Adrenal gland (tissue), 5 donors: ENCODE data around the gene AFAP1L1.

Experiments used
- CTCF ChIP-seq, 6 experiments: fragments of 450-650 bp in 4 of 6; fragments of 200-600 bp in 2 of 6; sonication (generic) in 1 of 6; IDR thresholded peaks; 1 replicate in 5 of 6; 2 replicates in 1 of 6; pipeline versions ENCODE4 v1.5.1 to v1.8.0; 2016 to 2021; ENCODE audit warnings: antibody characterized with exemption in 6 of 6, mild to moderate bottlenecking in 2 of 6, moderate library complexity in 1 of 6
- POLR2A ChIP-seq, 2 donors: fragments of 450-650 bp; IDR thresholded peaks; one replicate each; pipeline ENCODE4 v1.6.1; 2017; ENCODE audit warnings: antibody characterized with exemption in 2 of 2, mild to moderate bottlenecking in 2 of 2, moderate library complexity in 1 of 2
- donor health status: DM: no; HTN: no; CAD: no.

GRCh38 chr5:149364719-149365118 is 93.1 kb downstream of the AFAP1L1 start:
- TF ChIP-seq POLR2A (IDR thresholded peaks at IDR 0.05), result no peak
- no peak for TF ChIP-seq CTCF (IDR thresholded peaks at IDR 0.05)
